ENCODE measurements around the gene ITGA3.

ITGA3 gene

GRCh38 chr17:50106393-50107131 lies 50.7 kb downstream of the ITGA3 start:
- DNase-seq (ENCODE audit: extremely low read depth in 1 of 2, low read depth in 1 of 2): no peak

DNA sequence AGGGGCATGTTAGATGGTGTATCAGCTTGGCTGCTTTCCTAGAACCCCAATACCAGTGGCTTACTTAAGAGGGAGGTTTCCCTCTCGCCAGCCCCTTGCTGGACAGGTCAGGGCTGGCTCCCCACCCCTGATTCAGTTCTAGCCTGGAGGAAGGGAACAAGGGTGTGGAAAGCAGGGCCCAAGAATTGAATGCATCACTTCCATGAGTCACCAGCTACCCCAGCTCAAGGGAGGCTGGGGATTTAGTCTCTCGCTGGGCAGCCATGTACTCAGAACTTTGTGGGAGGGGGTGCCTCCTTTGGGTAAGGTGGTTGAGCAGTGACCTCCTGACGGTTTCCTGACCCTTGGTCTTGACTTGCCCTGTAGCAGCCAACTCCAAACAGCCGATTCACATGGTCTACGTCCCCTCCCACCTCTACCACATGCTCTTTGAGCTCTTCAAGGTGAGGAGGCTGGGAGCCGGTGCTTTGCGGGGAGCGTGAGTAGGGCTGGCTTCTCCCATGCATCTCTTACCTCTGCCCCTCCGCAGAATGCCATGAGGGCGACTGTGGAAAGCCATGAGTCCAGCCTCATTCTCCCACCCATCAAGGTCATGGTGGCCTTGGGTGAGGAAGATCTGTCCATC lies 52.0 kb downstream of the ITGA3 start:
- DNase-seq (ENCODE audit: extremely low read depth in 1 of 2, low read depth in 1 of 2): no peak

- DNase-seq (ENCODE audit: extremely low read depth in 1 of 2, low read depth in 1 of 2): no peak
Observed at GRCh38 chr17:50108556-50108955, 52.6 kb downstream of the ITGA3 start.

DNA sequence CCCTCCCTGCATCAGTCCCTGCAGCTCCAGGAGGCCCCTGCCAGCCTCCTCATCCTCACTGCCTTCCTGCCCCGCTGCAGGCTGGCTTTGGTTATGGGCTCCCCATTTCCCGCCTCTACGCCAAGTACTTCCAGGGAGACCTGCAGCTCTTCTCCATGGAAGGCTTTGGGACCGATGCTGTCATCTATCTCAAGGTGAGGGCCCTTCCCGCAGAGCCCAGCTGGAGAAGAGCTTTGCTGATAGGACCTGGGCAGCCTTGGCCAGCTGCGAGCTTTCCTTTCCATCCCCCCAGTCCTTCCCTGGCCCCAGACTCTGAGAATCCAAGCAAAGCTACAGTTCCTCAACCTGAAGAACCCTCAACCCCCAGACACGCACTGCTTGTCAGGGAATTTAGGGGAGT lies 53.3 kb downstream of the ITGA3 start:
- no peak for DNase-seq (ENCODE audit: extremely low read depth in 1 of 2, low read depth in 1 of 2)

GRCh38 chr17:50109785-50110184 lies 53.9 kb downstream of the ITGA3 start:
- no peak for DNase-seq (ENCODE audit: extremely low read depth in 1 of 2, low read depth in 1 of 2)

DNA sequence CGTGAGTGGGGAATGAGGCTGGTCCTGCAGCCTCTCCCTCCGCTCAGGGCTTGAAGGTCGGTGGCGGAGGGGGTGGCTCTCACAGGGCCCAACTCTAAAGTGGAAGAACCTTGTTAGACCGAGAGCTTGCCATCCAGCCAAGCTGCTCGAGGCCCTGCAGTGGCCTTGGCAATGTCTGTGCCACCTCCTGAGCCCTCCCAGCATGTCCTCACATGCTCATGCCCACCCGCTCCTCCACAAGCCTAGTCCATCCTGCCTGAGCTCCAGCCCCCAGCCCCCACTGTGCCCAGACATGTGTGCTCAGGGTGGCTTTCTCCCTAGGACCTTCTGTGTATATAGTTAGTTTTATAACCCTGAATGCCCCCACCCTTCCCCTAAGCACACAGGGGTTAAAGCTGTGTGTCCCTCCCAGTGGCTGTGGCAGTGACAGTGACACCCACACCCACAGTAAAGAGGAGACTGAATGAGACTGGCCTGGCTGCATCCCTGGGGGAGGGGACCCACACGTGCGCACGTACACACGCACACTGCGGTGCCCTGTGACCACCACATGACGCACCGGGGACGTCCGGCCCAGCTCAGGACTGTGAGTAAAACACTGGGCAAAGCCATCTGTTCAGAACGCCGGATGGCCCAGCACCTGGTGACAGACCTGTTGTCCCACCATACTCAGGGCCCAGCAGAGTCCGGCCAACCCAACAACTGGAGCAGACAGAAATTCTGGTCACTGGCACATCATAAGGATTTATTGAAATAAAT lies 54.9 kb downstream of the ITGA3 start:
- no peak for DNase-seq (ENCODE audit: extremely low read depth in 1 of 2, low read depth in 1 of 2)

- DNase-seq (ENCODE audit: extremely low read depth in 1 of 2, low read depth in 1 of 2): no peak
Observed at GRCh38 chr17:50111673-50112655, 56.1 kb downstream of the ITGA3 start.

DNA sequence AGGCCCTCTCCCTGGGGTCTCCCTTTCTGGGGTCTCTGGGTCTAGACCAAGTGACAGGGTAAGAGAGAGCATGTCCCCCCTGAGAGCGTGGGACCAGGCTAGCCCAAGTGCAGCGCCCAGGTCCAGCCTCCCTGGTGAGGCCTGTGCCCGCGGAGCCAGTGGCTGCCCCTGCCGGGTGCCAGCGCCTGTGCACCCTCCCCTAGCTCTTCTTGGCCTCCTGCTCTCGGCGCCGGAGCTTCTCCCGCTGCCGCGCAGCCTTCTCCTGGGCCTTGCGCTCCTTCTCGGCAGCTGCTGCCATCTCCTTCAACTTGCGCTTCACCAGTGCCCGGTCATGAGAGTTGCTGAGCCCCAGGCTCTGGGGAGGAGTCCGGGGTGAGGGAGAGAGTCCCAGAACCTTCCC lies 56.8 kb downstream of the ITGA3 start:
- no peak for DNase-seq (ENCODE audit: extremely low read depth in 1 of 2, low read depth in 1 of 2)

DNA sequence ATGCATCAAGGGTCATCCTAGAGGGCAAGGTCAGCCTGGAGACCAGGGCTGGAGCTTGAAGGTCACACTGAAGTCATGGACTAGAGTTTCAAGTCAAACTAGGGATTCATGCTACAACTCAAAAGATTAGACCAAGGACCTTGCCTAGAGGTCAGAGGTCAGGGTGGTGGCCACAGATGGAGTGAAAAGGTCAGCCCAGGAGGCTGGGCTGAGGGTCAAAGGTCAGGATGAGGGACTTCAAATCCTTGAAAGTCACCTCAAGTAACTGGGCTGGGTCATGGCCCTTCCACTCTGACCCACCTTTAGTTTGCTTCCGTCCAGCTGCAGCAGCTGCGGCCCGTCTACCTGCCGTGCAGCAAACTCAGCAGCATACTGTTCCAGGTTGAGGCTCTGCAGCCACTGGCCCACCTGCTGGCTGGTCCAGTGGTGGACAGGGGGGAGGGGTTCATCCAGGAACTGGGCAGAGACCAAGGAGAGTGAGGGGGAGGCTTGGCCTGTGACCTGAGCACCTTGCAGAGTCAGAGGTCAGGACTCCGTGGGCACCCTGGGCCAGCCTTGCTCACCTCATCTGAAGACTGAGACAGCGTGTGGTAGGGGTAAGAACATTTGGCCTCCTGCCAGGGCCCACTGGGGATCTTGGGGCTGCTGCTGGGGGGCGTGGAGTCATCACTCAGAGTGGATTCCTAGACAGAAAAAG lies 57.9 kb downstream of the ITGA3 start:
- no peak for DNase-seq (ENCODE audit: extremely low read depth in 1 of 2, low read depth in 1 of 2)

DNA sequence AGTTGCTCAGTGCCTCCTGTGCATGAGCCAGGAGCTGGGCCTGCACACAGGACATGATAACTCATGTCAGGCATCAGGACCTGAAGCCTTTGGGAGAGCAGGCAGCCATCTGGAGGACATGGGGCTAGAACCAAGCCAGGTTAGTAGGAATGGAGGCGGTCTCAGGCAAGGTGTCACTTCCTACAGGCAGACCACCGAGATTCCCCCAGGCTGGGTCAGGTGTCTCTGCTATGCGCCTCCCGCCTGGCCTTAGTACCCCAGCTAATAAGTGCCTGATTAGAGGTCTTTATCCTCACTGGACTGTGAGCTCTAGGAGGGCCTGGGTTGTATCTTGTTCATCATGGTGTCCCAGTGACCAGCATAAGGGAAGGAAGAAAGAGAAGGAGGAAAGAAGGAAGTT lies 58.5 kb downstream of the ITGA3 start:
- DNase-seq (ENCODE audit: extremely low read depth in 1 of 2, low read depth in 1 of 2): no peak

DNA sequence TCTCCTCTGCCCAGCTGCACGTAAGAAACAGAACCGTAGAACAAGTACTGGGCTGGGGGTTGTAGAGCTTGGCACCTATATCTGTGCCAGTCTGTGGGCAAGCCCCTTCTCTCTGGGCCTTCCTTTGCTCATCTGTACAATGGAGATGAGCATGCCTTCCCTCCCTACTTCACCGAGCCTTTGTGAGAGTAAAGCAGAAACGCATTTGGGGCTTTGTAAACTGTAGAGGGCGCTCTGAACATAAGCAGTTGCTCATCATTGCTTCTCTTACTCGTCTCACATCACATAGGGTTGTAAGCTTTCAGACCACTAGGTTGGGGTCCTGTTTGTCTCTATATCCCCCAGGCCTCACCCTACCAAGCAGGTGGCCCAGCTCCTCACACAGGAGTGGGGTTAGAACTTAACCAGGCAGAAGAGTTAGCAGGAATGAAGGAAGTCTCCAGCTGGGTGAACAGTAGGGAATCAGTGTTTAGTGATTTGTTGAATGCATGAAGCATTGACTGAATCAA lies 59.0 kb downstream of the ITGA3 start:
- DNase-seq (ENCODE audit: extremely low read depth in 1 of 2, low read depth in 1 of 2): no peak

- no peak for DNase-seq (ENCODE audit: extremely low read depth in 1 of 2, low read depth in 1 of 2)
Observed at GRCh38 chr17:50115756-50116155, 59.8 kb downstream of the ITGA3 start.

- DNase-seq (ENCODE audit: extremely low read depth in 1 of 2, low read depth in 1 of 2): peak in 1 of 2 donors; percentile 44
Observed at GRCh38 chr17:50117202-50118051, 61.5 kb downstream of the ITGA3 start.

GRCh38 chr17:50118076-50118827 lies 62.3 kb downstream of the ITGA3 start:
- no peak for DNase-seq (ENCODE audit: extremely low read depth in 1 of 2, low read depth in 1 of 2)

GRCh38 chr17:50118828-50119218 lies 62.9 kb downstream of the ITGA3 start:
- no peak for DNase-seq (ENCODE audit: extremely low read depth in 1 of 2, low read depth in 1 of 2)

- no peak for DNase-seq (ENCODE audit: extremely low read depth in 1 of 2, low read depth in 1 of 2)
Observed at GRCh38 chr17:50120475-50121253, 64.8 kb downstream of the ITGA3 start.

GRCh38 chr17:50122945-50123344 lies 67.0 kb downstream of the ITGA3 start:
- no peak for DNase-seq (ENCODE audit: extremely low read depth in 1 of 2, low read depth in 1 of 2)

Measured in stimulated activated CD8-positive, alpha-beta memory T cell treated with anti-CD3 and anti-CD28 coated beads, Interleukin-7, amount 100 ng/mL, for 48 hours (primary cell).